GM21528 (cell line): ENCODE data around the gene ATP6V1G1.
A peak's percentile ranks its signal among the peaks of the same experiment; 100 is the strongest.
"Not testable (repeated sequence)": the region's sequence is repeated elsewhere in the genome, so short reads cannot be mapped to it uniquely, and the experiment has no call there.

Source experiments
- ATAC-seq: cut with Tn5 transposase; IDR thresholded peaks from one replicate; pipeline ENCODE4 v1.9.1; 2021; ENCODE audit warnings: mild to moderate bottlenecking, moderate library complexity; ENCODE audit not compliant: unreplicated experiment, low FRiP score

ATP6V1G1 gene

GRCh38 chr9:114576779-114577178, 10.8 kb upstream of the ATP6V1G1 start:
- ATAC-seq, result not testable (repeated sequence)

GRCh38 chr9:114578134-114578533, 9.4 kb upstream of the ATP6V1G1 start:
- not testable (repeated sequence) for ATAC-seq

- ATAC-seq, result no peak
These were observed 6.9 kb upstream of the ATP6V1G1 start for GRCh38 chr9:114580609-114581193.

- ATAC-seq, result no peak
These were observed 4.0 kb upstream of the ATP6V1G1 start for GRCh38 chr9:114583371-114584155.

GRCh38 chr9:114588210-114588609, 641 bp downstream of the ATP6V1G1 start:
- no peak for ATAC-seq

GRCh38 chr9:114588651-114589526, 1.3 kb downstream of the ATP6V1G1 start:
- no peak for ATAC-seq

- ATAC-seq, result no peak
These were observed 2.8 kb downstream of the ATP6V1G1 start for GRCh38 chr9:114590328-114590727.

- ATAC-seq, result no peak
These were observed 3.8 kb downstream of the ATP6V1G1 start for GRCh38 chr9:114591291-114591787.

- ATAC-seq, result no peak
These were observed 4.3 kb downstream of the ATP6V1G1 start for GRCh38 chr9:114591849-114592248.

GRCh38 chr9:114592356-114592755, 4.8 kb downstream of the ATP6V1G1 start:
- ATAC-seq, result no peak

GRCh38 chr9:114594136-114594535, 6.6 kb downstream of the ATP6V1G1 start:
- ATAC-seq, result no peak

- not testable (repeated sequence) for ATAC-seq
These were observed 13.1 kb downstream of the ATP6V1G1 start for GRCh38 chr9:114600502-114601248.

- ATAC-seq, result not testable (repeated sequence)
These were observed 14.2 kb downstream of the ATP6V1G1 start for GRCh38 chr9:114601787-114602186.

- no peak for ATAC-seq
These were observed 15.1 kb downstream of the ATP6V1G1 start for GRCh38 chr9:114602620-114603019.

GRCh38 chr9:114603248-114603647, 15.7 kb downstream of the ATP6V1G1 start:
- no peak for ATAC-seq

GRCh38 chr9:114604989-114605388, 17.4 kb downstream of the ATP6V1G1 start:
- no peak for ATAC-seq

- no peak for ATAC-seq
These were observed 18.5 kb downstream of the ATP6V1G1 start for GRCh38 chr9:114606068-114606467.

GRCh38 chr9:114606597-114607207, 19.1 kb downstream of the ATP6V1G1 start:
- no peak for ATAC-seq

GRCh38 chr9:114607671-114608524, 20.3 kb downstream of the ATP6V1G1 start:
- peak; percentile 51 for ATAC-seq
